A673 (cell line): ENCODE results near the gene HMGN3. TPM values are rescaled to one million over a fixed set of nuclear protein-coding genes. Genes with fewer than 3 reads are reported as not detected.

Source experiments
- BruUV-seq: library from RNA; stranded (reverse); fragments of 400-500 nt; replicated peaks from 2 replicates; lab custom pipeline; 2021; lab: Mats Ljungman, UMichigan
- CTCF ChIA-PET: fragments of 300-600 bp; sonication (Branson Sonifier 250); formaldehyde crosslinking; loops from one replicate; lab custom pipeline; 2022; ENCODE audit warnings: antibody characterized with exemption; lab: Charles Lee
- POLR2A ChIA-PET: fragments of 300-600 bp; sonication (Branson Sonifier 250); formaldehyde crosslinking; loops from one replicate; lab custom pipeline; 2022; ENCODE audit warnings: antibody characterized with exemption; ENCODE audit not compliant: low non-redundant PET; lab: Charles Lee
- DNase-seq: peaks from one replicate; pipeline ENCODE4 v3.0.0-alpha.2; 2015; ENCODE audit warnings: low spot score
- H3K27ac ChIP-seq: fragments of 200-600 bp; sonication (generic); 2 replicates; pipeline ENCODE4 v1.5.1; 2016; ENCODE audit warnings: mixed run types, low read depth, mild to moderate bottlenecking, mixed read lengths, antibody characterized with exemption, low read length; ENCODE audit not compliant: poor library complexity, severe bottlenecking
- H3K27me3 ChIP-seq: fragments of 200-600 bp; sonication (generic); replicated peaks from 2 replicates; pipeline ENCODE4 v1.6.1; 2017; ENCODE audit warnings: mixed run types, low read depth, mild to moderate bottlenecking, mixed read lengths, antibody characterized with exemption, low read length; ENCODE audit not compliant: insufficient read depth, poor library complexity
- H3K36me3 ChIP-seq: fragments of 200-600 bp; sonication (generic); 2 replicates; pipeline ENCODE4 v1.6.1; 2016; ENCODE audit warnings: mixed run types, mild to moderate bottlenecking, mixed read lengths, antibody characterized with exemption, low read length; ENCODE audit not compliant: insufficient read depth, poor library complexity, severe bottlenecking
- H3K4me1 ChIP-seq: fragments of 200-600 bp; sonication (generic); 2 replicates; pipeline ENCODE4 v1.6.1; 2017; ENCODE audit warnings: mixed run types, mild to moderate bottlenecking, mixed read lengths, antibody characterized with exemption, low read length; ENCODE audit not compliant: insufficient read depth, poor library complexity, severe bottlenecking
- H3K4me3 ChIP-seq: fragments of 200-600 bp; sonication (generic); 2 replicates; pipeline ENCODE4 v1.5.1; 2016; ENCODE audit warnings: low read depth, mixed run types, mild to moderate bottlenecking, mixed read lengths, low read length; ENCODE audit not compliant: poor library complexity, severe bottlenecking
- H3K9me3 ChIP-seq: fragments of 200-600 bp; sonication (generic); 2 replicates; pipeline ENCODE4 v1.6.1; 2016; ENCODE audit warnings: mixed run types, low read depth, mild to moderate bottlenecking, mixed read lengths, antibody characterized with exemption, low read length; ENCODE audit not compliant: poor library complexity, severe bottlenecking
- EZH2 ChIP-seq: fragments of 200-600 bp; sonication (generic); IDR thresholded peaks from 2 replicates; pipeline ENCODE4 v1.6.1; 2017; ENCODE audit warnings: borderline replicate concordance, low read depth, mild to moderate bottlenecking, mixed read lengths, antibody characterized with exemption, low read length; ENCODE audit not compliant: poor library complexity, severe bottlenecking
- intact Hi-C: fragments of 100-400 bp; cut with micrococcal nuclease; formaldehyde crosslinking; loops from one replicate; pipeline ENCODE4 v1.10.0; 2022; ENCODE audit not compliant: unreplicated experiment
- total RNA-seq: library from RNA; stranded (reverse); gene quantifications from 2 replicates; pipeline ENCODE4 v1.2.3, GENCODE V29; 2021
- TF ChIP-seq, protein P1 (sequence below): fragments of 300-800, 200-600 bp; sonication (generic); conservative IDR thresholded peaks from 2 replicates; pipeline ENCODE4 v1.5.1; 2017; ENCODE audit warnings: low read depth, mild to moderate bottlenecking, antibody characterized with exemption, low read length, moderate library complexity, mixed read lengths

The HMGN3 gene
- total RNA-seq, 1 experiment from 2014 or later = 83.8 TPM

DNA sequence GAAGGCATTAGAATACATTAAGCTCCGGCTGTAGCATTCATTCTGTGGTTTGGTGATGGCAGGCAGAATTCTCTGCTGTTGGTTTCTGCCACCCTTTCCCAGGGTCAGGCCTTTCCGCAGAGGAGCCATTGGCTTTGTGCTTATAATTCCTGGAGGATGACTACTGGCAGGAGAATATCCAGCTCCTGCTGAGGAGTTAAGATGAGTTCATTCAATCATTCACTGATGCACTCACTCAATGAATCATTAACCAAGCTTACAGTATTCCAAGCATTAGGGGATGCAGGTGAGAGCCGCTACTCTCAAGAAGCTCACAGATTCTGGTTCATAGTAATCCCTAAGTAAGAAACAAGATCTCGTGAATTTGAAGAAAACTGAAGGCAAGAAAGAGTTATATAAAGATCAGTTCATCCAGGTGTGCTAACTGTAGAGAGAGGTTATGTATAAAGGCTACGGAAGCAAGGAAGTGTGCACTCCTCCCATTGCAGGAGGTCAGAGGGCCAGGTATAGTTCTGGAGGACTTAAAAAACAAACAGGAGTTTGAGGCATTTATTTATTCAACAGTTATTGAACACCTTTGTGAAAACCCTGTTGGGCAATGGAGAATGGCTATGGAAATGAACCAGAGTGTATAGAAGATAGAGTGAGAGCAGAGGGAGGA is 75.5 kb downstream of the HMGN3 start:
- Histone ChIP-seq H3K4me1 (no peaks in the 10 kb centered on the region), H3K27ac (no peak overlapping the region), H3K36me3 (no peaks in the 10 kb centered on the region), H3K4me3 (no peak overlapping the region), H3K27me3 (no peaks in the 10 kb centered on the region), H3K9me3 (no peaks in the 10 kb centered on the region)
- TF ChIP-seq, protein P1, sequence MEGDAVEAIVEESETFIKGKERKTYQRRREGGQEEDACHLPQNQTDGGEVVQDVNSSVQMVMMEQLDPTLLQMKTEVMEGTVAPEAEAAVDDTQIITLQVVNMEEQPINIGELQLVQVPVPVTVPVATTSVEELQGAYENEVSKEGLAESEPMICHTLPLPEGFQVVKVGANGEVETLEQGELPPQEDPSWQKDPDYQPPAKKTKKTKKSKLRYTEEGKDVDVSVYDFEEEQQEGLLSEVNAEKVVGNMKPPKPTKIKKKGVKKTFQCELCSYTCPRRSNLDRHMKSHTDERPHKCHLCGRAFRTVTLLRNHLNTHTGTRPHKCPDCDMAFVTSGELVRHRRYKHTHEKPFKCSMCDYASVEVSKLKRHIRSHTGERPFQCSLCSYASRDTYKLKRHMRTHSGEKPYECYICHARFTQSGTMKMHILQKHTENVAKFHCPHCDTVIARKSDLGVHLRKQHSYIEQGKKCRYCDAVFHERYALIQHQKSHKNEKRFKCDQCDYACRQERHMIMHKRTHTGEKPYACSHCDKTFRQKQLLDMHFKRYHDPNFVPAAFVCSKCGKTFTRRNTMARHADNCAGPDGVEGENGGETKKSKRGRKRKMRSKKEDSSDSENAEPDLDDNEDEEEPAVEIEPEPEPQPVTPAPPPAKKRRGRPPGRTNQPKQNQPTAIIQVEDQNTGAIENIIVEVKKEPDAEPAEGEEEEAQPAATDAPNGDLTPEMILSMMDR = no peak
- TF ChIP-seq EZH2 = no peak
- BruUV-seq = no TSS peak
- no peak for DNase-seq
- ChIA-PET CTCF (no interaction called here), POLR2A (no interaction called here)
- intact Hi-C loops = no loop called here

GRCh38 chr6:79157961-79158644 is 76.4 kb downstream of the HMGN3 start:
- intact Hi-C loops = no loop called here
- BruUV-seq = no TSS peak
- DNase-seq = no peak
- Histone ChIP-seq H3K9me3 (no peaks in the 10 kb centered on the region), H3K27ac (no peak overlapping the region), H3K27me3 (no peaks in the 10 kb centered on the region), H3K4me1 (no peaks in the 10 kb centered on the region), H3K36me3 (no peaks in the 10 kb centered on the region), H3K4me3 (no peak overlapping the region)
- ChIA-PET CTCF (no interaction called here), POLR2A (no interaction called here)
- TF ChIP-seq, protein P1 = no peak
- TF ChIP-seq EZH2 = no peak

GRCh38 chr6:79152269-79152737 is 82.2 kb downstream of the HMGN3 start:
- ChIA-PET POLR2A (no interaction called here), CTCF (no interaction called here)
- DNase-seq = no peak
- TF ChIP-seq EZH2 = no peak
- TF ChIP-seq, protein P1 = no peak
- Histone ChIP-seq H3K27me3 (no peaks in the 10 kb centered on the region), H3K4me3 (no peak overlapping the region), H3K27ac (no peak overlapping the region), H3K9me3 (no peaks in the 10 kb centered on the region), H3K36me3 (no peaks in the 10 kb centered on the region), H3K4me1 (no peaks in the 10 kb centered on the region)
- BruUV-seq = no TSS peak
- intact Hi-C loops = no loop called here

Other genes starting within 250 kb of the HMGN3 start
- 42.5 and 45.1 TPM in 2 replicates for gene PHIP, start 156.4 kb downstream of the HMGN3 start, total RNA-seq